Measurements from ENCODE around the gene STBD1.

STBD1 gene

GRCh38 chr4:76305971-76306881 lies at the start of gene STBD1:
Gene STBD1, plus strand, starts transcription at chr4:76306733. Its CDS starts 37 bp downstream, at chr4:76306770.
- H3K4me3 ChIP-seq (replicated peaks in 1 of 2; ENCODE audit: low read depth in 2 of 2, low read length in 2 of 2), result peak within 1 kb of the TSS; percentile 68 to 86
- peak; percentile 2 for TF ChIP-seq CTCF (IDR thresholded peaks at IDR 0.05; ENCODE audit: low read depth, low read length)
- peak; percentile 67 to 71 for DNase-seq (ENCODE audit: low read depth in 2 of 2)

DNA sequence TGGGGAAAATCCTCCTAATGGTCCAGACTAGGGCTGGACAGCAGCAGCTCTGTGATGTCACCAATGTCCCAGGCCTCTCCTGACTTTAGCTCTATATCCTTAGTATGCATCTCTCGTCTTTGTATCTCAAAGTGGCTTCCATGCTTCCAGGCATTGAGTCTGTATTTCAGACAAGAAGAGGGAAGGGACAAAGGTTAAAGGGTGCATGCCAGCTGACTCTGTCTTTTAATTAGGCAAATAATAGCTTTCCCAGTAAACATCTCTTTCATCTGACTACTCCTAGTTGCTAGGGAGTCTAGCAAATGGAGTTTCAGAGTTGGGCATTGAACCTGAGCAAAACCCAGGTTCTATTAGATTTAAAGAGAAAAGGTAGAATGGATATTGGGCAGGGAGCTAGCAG lies 49.6 kb upstream of the STBD1 start:
- H3K4me3 ChIP-seq (replicated peaks in 1 of 2; ENCODE audit: low read depth in 2 of 2, low read length in 2 of 2), result no peak overlapping the region
- no peak for DNase-seq (ENCODE audit: low read depth in 2 of 2)
- no peak for TF ChIP-seq CTCF (IDR thresholded peaks at IDR 0.05; ENCODE audit: low read depth, low read length)

DNA sequence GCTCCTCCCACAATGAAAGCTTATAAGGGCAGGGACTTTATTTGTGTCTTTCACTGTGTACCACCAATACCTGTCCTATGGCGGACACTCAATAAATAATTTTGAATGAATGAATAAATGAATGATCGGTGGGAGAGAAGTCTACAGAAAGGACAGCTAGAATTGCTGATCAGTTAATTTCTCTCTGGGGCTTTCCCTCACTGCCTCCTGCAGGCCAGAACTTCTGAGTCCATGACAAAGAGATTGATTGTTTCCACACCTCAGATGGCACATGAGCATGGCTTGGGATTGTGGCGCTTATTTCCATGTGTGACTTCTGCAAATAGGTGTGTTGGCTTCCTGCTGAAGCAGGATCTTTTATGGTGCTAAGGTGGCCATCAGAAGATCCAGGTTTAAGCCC lies 48.7 kb upstream of the STBD1 start:
- H3K4me3 ChIP-seq (replicated peaks in 1 of 2; ENCODE audit: low read depth in 2 of 2, low read length in 2 of 2), result no peak overlapping the region
- no peak for TF ChIP-seq CTCF (IDR thresholded peaks at IDR 0.05; ENCODE audit: low read depth, low read length)

GRCh38 chr4:76260571-76260970 lies 46.0 kb upstream of the STBD1 start:
- TF ChIP-seq CTCF (IDR thresholded peaks at IDR 0.05; ENCODE audit: low read depth, low read length), result no peak
- no peak overlapping the region for H3K4me3 ChIP-seq (replicated peaks in 1 of 2; ENCODE audit: low read depth in 2 of 2, low read length in 2 of 2)
- DNase-seq (ENCODE audit: low read depth in 2 of 2), result no peak

More for the DNA sequence above, 48.7 kb upstream of the STBD1 start:
- DNase-seq (ENCODE audit: low read depth in 2 of 2), result no peak

DNA sequence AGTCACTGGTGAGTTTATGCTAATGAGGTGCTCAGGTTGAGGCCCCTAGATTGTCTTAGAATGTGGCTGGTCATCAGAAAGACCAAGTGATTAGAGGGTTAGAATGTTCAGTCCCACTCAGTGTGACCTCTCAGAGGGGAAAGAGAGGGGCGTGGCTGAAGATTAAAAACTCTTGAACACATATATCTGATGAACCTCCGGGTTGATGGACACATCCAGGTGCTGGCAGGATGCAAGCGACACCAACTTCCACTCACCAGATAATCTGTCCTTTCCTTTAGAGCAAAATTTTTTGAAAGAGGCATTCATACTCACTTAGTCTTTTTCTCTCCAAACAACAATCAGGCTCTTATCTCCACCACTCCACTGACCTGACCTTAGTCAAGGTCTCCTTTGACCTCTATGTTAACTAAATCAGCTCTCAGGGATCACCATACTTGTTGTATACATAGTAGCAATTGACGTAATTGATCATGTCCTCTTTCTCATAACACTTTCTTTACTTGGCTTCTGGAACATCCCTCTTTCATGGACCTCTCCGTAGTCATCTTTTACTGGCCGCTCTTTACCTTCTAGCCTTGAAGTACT lies 40.8 kb upstream of the STBD1 start:
- no peak for DNase-seq (ENCODE audit: low read depth in 2 of 2)
- no peak for TF ChIP-seq CTCF (IDR thresholded peaks at IDR 0.05; ENCODE audit: low read depth, low read length)
- H3K4me3 ChIP-seq (replicated peaks in 1 of 2; ENCODE audit: low read depth in 2 of 2, low read length in 2 of 2), result no peak overlapping the region

DNA sequence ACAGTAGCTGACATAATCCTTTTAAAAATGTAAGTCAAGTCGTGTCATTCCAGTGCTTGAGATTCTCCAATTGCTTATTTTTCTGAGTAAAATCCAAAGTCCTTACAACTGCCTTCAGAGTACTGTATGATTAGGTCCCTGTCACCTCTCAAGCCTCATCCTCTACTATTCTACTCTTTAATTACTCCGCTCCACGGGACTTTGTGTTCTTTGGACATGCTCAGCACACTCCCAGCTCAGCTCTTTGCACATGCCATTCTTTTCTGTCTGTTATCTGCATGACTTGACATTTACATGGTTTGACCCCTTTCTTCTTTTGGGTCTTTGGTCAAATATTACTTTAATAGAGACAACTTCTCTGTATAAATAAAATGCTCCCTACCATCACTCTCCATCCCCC lies 39.9 kb upstream of the STBD1 start:
- DNase-seq (ENCODE audit: low read depth in 2 of 2), result no peak
- TF ChIP-seq CTCF (IDR thresholded peaks at IDR 0.05; ENCODE audit: low read depth, low read length), result no peak

More for the DNA sequence above, 39.9 kb upstream of the STBD1 start:
- H3K4me3 ChIP-seq (replicated peaks in 1 of 2; ENCODE audit: low read depth in 2 of 2, low read length in 2 of 2), result no peak overlapping the region
